HG02885 (cell line): ENCODE data around the gene CABCOCO1.

Experiments used
- ATAC-seq: cut with Tn5 transposase; IDR thresholded peaks from one replicate; pipeline ENCODE4 v1.9.1; 2021; ENCODE audit warnings: mild to moderate bottlenecking; ENCODE audit not compliant: unreplicated experiment, poor library complexity

Gene CABCOCO1

DNA sequence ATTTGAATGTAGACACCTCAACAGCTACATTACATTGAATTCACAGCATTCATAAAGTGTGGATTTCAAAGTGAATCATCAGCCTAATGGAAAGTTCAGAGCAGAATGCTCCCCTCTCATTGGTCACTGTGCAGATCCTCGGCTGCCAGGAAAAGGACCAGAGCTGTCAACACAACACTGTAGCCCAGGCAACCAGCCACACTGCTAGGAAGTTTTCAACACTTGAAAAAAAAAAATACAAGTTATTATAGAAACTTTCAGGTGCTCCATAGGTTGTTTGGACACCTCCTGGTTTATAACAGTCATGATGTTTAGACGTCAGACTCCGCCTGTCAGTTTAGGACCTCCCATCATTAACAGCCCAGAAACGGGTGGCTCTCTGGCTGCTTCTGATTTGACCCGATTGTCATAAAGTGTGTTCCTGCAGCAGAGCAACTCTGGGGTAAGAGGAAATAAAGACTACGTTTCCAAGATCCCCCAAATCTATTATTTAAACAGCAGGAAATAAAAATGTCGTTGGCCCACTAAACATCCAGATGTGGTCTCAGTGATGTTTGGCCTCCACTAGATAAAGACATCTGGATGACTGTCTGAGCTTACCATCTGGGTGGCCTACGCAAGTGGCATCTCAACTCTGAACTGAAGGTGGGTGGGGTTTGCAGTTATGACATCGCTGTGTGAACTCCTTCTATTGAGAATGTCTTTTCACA is 117.4 kb downstream of the CABCOCO1 start:
- ATAC-seq = no peak

DNA sequence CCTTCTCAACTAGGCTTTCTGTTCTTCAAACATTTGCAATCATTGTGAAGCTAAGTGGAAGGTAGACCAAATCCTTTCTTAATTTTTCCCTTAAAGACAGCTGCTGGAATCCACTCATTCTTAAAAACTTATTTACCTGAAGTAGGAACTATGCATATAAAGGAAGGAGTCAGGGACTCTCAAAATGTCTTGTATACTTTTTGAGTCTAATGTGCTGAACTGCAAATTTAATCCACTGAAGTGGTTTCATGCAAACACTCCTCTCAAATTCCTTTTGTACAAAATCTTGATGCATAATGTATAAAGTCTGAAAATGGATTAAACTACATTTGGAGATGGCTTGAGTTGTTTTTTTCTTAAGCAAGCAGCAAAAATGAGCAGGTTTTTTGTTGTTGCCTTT is 118.0 kb downstream of the CABCOCO1 start:
- no peak for ATAC-seq

DNA sequence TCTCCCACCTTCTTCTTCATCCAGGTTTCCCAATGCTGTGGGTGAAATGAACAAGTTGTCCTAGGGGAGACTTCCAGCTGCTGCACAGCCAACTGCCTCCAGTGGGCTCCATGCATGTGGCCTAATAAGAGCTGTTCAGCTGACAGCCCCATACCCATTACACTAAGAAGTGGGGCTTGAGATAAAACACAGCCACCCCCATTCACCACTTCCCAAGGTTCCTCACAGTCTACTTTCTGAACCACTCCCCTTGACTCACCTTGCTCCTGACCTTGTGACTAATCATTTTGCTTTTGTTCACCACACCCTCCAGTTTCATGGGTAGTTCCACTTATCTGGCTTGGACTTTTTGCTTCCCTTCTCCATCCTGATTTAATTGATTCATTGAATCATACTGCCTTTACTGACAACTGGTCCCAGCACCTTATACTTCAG is 119.3 kb downstream of the CABCOCO1 start:
- ATAC-seq = no peak

DNA sequence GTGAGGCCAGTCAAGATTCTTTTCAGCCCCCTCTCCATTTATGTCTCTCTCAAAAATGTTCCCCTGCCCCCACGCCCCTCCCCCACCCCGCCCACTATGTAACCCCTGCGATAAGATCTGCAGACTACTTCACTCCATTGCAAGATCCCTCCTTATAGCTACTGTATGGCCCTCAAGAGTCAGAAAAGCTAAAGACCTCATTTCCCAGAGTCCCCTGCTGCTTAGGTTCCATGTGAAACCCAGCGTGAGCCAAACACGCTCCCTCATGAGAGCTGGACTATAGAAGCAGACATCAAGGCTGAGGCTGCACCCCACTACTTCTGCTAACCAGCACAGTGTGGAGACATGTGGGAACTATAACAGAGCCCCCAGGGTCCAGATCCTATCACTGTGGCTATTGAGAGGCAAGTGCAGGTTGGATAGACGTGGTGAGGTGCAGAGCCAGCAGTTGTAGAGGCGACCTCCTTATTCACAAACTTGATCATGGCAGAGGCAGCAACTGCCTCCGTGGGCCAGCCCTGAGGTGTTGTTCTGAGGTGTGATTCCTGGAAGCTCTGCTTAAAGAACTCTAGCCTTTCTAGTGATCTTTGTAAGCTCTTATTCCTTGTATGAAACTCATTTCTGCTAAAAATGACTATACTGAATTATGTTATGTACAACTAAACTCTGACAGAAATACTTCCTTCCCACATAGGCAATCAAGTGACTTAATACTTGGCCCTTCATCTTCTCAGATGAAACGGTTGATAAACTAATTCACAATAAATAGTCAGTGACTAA is 121.8 kb downstream of the CABCOCO1 start:
- no peak for ATAC-seq

DNA sequence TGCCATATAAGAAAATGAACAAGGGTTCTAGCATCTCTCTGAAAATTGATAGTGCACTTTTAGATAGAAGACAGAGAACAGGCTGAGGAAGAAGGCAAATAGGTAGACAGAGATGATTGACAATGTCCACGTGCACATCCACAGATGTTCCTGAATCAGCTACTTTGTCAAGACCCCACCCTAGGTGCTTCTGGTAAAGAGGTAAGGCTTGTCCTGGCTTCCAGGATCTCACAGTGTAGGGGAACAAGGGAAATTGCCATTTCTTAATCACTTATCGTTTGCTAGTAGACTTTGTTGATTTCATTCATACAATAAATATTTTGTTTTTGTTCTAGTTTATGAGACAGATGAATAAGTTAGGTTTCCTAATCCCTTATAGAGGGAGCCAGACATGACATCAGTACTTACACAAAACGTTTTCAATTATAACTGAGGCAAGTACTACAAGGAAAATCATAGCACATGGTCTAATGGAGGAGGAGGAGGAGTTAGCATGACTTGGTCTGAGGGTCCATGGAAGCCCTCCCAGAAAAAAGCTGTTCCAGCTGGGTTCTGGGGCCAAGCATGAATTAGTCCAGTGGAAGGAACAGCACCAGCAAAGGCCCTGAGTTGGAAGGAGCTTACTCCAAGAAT is 122.9 kb downstream of the CABCOCO1 start:
- no peak for ATAC-seq

DNA sequence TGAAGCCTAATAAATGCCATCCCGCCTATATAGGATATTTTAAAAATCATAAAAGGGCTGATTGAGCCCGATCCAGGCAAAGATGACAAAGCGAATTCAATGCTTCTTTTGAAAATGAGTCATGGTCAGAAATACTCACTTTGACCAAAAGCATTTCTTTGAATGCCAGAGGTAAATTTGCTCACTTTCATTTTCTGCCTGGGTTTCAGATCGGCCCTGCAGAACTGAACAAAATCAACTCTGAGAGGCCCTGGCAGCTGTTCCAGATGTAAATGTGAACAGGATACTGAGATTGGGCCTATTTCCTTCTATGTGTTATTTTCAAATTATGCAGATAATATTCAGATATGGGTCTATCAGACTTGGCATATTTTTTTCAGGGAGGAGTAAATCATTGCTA is 124.0 kb downstream of the CABCOCO1 start:
- ATAC-seq = peak; percentile 99

DNA sequence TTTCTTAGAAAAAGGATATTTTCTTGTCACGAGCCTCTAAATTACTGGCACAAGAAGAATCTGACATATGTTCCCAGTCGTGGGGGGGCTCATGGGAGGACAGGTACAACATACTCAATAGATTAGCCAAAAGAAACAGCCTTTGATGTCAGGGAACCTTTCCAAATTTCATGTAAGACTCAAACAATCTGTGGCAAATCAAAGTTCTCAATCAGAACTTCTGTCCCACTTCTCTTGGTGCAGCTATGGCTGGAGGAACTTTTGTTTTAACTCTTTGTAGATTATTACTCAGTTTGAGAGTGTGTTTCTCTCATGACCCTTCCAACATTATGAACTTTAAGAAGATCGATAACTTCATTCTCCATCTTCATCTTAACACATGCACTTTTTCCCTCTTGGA is 124.4 kb downstream of the CABCOCO1 start:
- no peak for ATAC-seq

DNA sequence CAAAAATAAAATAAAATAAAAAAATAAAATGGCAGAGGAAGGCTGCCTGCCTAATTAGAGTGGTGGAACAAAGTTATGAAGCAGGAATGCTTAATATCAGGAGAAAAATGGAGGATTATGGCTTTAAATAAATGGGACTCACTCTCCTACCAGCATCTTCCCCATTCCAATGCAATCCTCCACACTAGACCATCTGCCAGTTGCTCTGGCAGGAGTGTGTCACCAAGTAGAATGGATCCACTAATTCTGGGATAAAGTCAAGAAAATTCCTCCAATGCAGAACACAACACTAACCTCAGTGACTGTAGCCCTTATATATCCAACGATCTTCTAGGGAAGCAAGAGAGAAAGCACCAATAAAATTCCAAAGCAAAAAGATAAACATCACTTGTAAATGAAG is 126.3 kb downstream of the CABCOCO1 start:
- no peak for ATAC-seq

DNA sequence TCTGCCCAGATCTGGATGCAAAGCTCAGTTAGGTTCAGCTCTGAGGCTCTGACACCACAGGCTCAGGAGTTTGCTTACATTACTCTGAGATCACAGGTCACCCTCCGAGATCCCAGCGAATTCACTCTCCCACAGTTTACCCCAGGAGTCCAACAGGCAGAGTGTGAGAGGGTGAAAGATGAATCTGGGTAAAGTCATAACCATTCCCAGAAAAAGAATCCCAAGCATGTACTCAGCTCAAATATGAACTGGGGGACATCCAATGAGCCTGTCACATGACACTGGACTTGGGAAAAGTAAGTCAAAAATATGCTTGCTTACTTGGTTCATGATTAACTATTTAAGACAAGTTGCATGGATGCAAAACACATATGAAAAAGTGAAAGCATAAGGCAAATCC is 128.5 kb downstream of the CABCOCO1 start:
- no peak for ATAC-seq

DNA sequence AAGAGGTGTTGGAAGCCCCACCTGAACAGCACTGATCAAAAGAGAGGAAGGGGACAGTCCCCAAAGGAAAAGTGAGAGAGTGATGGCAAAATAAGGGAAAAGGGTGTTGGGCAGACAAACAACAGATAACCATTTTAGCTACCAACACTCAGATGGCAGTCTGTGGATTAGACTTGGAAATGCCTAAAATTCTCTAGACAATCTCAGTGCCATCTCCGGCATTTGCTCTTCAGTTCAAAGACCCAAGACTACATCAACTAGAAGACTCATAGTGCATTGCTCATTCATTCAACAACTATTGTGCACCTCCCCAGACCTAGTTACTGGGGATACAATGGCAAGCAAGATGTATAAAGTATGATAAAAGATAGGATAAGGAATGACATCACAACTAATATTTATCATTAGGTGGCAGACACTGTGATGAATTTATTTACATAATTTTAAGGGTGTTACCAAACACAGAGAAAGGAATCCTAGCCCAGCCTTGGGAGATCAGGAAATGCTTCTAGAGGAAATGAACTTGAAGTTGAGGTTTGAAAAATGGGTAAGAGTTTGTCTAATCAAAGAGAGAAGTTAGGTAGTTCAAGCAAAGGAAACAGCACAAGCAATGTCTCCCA is 129.5 kb downstream of the CABCOCO1 start:
- ATAC-seq = no peak

DNA sequence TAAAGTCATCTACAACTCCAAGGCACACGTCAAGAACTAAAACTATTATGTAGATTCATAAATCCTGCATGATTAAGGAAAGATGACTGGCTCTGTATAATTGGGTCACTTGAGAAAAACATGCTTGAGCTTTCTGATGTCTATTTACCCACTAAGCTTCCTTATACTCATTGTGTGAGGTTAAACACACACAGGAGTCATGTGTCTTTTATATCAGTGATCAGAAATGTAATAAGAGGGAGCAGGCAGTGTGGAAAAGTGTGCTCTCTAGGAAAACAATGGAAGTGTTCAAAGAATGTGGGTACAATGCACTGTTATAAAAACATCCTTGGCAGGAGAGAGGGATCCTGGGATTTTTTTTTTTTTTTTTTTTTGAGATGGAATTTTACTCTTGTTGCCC is 130.2 kb downstream of the CABCOCO1 start:
- ATAC-seq = no peak

DNA sequence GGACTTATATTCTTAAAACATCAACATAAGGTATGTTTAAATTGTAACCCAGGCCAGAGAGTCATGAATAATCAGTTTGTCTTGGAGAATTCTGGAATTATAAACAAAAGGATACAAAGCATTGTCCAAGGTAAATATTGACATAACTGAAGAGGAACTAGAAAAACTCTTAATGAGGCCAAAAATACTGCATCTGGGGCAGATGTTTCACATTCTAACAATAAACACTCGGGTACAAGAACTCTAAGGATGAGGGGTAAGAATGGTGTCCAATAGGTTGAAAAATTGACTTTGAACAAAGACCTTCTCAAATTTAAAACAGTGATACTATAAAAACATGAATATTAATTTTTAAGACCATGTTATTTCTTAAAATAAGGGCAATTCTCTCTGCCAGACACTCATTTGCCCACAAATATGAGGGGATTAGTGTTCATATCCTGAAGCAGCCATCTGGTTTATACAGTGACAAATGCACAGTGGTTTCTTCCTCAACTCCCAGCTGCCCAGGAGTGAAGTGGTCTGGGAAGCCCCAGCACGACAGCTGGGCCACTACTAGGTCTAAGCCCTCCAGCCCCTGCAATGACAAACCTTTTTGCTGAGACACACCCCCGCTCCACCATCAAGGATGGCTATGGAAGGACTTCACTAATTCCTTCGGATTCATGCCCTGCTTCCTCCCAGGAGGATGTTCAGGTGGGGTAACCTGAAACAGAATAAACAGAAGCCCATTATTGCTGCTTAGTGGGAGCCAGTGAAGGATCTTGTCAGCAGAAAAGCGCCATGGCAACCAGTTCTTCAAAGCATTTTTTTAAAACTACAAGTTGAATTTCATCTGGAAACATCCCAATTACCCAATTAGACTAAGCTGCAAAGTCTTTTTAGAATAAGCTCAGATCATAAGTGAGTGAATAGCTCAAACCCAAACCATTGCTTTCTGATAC is 131.3 kb downstream of the CABCOCO1 start:
- no peak for ATAC-seq

DNA sequence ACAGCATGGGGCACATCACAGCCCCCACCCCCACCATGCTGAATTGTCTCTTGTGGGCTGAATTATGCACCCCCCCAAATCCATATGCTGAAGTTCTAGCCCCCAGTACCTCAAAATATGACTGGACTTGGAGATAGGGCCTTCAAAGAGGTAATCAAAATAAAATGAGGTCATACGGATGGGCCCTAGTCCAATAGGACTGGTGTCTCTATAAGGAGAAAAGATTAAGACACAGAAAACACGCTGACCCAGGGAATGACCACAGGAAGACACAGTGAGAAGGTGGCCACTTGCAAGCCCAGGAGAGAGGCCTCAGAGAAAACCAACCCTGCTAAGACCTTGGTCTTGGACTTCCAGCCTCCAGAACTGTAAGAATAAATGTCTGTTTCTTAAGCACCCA is 132.4 kb downstream of the CABCOCO1 start:
- peak; percentile 7 for ATAC-seq

DNA sequence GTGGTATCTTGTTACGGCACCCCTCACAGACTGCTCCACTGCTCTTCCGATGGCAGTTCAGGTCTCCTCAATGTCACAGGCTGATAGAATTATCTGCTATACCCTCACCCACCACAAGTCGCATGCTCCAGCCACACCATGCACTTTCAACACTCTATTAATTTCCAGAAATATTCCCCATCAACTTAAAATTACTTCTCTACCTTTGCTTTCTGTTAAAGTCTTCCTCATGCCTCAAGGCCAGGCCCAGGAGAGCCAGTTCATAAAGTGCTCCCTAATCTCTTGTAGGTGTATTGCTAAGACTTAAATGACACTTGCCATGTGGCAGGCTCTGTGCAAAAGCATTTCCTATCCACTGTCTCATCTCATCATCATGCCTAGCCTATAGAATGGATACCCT is 132.8 kb downstream of the CABCOCO1 start:
- ATAC-seq = peak; percentile 58

DNA sequence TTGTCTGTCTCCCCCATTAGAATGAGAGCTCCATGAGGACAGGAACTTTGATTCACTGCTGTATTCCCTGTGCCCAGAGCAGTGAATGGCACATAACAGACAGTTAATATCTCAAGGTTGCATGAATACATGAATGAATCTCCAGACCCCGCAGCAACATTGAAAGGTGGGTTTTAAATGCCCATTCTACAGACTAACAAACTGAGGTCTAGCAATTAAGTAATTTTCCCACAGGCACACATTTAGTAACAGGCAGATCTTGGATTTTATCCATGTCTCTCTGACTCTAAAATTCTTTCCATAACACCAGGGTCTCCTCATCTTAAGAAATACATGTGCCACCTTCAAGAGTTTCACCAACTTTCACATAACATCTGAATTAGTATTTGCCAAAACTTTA is 134.1 kb downstream of the CABCOCO1 start:
- no peak for ATAC-seq

DNA sequence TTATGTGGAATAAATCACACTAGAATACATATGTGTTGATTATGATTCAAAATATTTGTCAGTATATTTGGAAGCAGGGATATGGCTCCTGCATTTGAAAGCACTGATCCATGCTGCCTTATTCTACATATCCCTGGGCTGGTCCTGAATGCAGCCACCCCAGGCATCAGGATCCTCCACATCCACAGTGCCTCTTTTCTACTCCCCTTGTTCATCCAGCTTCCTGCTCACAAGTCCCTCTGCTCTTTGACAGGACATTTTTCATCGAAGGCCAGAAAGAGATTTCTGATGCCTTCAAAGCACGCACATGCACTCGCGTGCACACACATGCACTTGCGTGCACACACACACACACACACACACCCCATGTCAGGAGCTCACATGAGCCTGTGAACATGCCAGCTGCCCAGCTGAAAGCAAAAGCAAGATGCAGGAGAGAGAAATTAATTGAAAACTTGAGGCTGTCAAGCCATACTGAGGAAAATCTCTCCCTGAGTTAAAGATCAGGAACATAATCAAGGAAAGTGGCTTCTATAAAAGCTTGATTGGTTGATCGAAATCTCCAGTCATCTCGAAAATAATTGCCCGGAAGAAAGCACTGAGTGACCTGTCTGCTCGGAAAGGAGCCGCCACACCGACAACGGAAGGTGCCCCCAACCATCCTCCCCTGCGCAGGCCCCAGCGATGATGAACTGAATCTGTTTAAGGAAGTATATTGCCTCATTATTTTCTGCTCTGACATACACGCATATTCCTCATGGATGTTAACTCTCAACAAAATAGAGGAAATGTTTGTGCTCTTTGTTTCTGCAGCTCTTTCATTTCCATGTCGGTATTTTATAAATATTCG is 134.8 kb downstream of the CABCOCO1 start:
- no peak for ATAC-seq

DNA sequence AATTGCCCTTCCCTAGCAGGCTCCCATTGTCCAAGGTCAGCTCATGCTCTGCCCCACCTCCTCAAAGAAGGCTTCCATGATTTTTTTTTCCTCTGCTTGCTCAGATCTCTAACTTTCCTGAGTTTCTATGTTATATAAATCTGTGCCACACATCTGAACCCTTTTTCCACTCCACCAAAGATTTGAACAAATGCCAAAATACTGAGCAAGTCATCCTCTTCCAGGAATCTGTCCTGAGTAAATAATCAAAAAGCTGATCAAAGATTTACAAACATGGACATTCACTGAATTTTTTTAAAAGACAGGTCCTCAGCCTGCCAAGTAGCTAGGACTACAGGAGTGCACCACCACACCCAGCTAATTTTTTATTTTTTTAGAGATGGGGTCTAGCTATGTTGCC is 136.0 kb downstream of the CABCOCO1 start:
- no peak for ATAC-seq

DNA sequence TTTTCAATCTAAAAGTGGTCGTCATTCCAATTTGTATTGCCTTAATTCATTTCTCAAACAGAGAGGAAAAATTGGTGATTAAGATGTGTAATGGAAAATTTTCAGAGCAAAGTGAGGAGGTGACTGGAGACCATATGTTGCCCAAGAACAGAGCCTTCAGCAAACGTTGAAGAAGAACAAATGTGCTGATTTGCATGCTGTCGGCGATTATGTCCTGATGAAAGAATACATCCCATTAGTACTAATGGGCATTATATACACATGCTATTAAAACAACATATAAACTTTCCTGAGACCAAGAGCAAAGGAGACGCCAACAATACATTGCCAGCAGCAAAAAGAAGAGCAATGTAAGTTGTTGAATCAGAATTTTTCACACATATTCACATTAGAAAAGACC is 138.8 kb downstream of the CABCOCO1 start:
- no peak for ATAC-seq

DNA sequence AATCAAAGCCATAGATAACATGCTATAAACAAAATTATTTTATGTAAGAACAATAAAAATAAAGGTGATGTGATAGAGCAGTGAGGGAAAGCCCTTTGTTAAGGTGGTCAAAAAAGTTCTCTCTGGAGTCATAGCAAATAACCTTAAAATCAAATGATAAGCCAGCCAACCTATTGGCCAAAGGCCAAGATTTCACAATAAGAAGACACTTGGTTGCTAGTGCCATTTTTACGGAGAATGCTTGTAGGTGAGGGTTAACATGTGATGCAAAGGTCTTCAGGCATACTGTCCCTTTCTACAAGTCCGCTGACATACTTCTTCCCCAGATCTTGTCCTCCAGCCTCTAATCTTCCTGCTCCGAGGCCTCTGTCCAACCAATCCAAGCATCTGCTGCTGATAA is 140.5 kb downstream of the CABCOCO1 start:
- no peak for ATAC-seq
